Skeletal muscle satellite cell (primary cell): Measurements from ENCODE around the gene OR14I1. TPM values are rescaled to one million over a fixed set of nuclear protein-coding genes. Genes with fewer than 3 reads are reported as not detected.
"Not testable (repeated sequence)": the region's sequence is repeated elsewhere in the genome, so short reads cannot be mapped to it uniquely, and the experiment has no call there.

Source experiments
- H3K27me3 ChIP-seq: 2 replicates; pipeline ENCODE4 v1.7.0; 2013; ENCODE audit warnings: low read length; ENCODE audit not compliant: control insufficient read depth, insufficient read depth
- H3K36me3 ChIP-seq: 2 replicates; pipeline ENCODE4 v1.7.0; 2013; ENCODE audit warnings: mild to moderate bottlenecking, control low read depth, low read length; ENCODE audit not compliant: insufficient read depth
- H3K4me1 ChIP-seq: 2 replicates; pipeline ENCODE4 v1.7.0; 2013; ENCODE audit warnings: low read length; ENCODE audit not compliant: control insufficient read depth, insufficient read depth
- H3K4me2 ChIP-seq: 2 replicates; pipeline ENCODE4 v1.7.0; 2013; ENCODE audit warnings: mild to moderate bottlenecking, low read length
- H3K4me3 ChIP-seq: 2 replicates; pipeline ENCODE4 v1.7.0; 2013; ENCODE audit warnings: low read length
- H3K9ac ChIP-seq: 2 replicates; pipeline ENCODE4 v1.7.0; 2013; ENCODE audit warnings: mild to moderate bottlenecking, low read depth, low read length, moderate library complexity
- H3K9me3 ChIP-seq: replicated peaks from 2 replicates; pipeline ENCODE4 v1.7.0; 2013; ENCODE audit warnings: mild to moderate bottlenecking, control low read depth, low read length
- small RNA-seq: library from RNA; depleted of rRNA; stranded (forward); fragments of <200 nt; gene quantifications from one replicate; pipeline ENCODE3, GENCODE V24; 2012

OR14I1 gene

DNA sequence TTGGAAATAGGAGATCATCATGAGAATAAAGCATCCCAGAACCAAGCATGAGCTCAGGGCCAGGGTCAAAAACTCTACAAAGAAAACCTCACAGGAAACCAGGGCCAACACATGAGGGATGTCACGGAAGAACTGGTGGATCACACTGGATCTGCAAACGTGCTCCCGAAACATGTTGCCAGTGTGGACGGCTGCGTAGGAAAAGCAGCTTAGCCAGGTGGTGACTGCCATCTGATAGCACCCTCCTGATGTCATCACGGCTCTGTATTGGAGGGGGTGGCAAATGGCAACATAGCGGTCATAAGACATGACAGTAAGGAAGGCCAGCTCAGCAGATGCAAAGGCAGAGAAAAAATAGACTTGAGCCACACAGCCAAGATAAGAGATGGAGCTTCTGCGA lies 20.9 kb downstream of the OR14I1 start:
- no peaks in the 10 kb centered on the region for H3K4me1 ChIP-seq
- no peaks in the 10 kb centered on the region for H3K27me3 ChIP-seq
- H3K4me3 ChIP-seq: no peak overlapping the region
- H3K36me3 ChIP-seq: no peaks in the 10 kb centered on the region
- H3K4me2 ChIP-seq: no peak overlapping the region
- no peaks in the 10 kb centered on the region for H3K9me3 ChIP-seq
- no peak overlapping the region for H3K9ac ChIP-seq

DNA sequence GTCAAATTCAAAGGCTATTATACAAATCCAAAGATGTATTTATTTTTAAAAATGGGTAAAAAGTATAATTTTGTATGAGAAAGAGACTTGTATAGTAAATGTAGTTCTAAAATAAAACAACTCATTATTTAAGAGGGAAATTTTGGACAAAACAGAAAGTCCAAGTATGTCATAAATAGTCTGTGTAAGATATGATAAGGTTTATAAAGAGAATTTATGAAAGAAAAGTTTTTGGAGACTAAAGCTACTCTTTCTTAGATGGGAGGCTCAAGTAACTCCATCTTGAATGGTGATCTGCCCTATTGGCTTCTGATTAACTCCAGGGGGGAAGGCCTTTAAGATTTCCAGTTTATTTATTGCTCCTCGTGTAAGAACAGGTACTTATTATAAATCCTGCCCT lies 32.6 kb downstream of the OR14I1 start:
- Histone ChIP-seq H3K4me3 (no peak overlapping the region), H3K9me3 (no peaks in the 10 kb centered on the region), H3K9ac (no peak overlapping the region)

DNA sequence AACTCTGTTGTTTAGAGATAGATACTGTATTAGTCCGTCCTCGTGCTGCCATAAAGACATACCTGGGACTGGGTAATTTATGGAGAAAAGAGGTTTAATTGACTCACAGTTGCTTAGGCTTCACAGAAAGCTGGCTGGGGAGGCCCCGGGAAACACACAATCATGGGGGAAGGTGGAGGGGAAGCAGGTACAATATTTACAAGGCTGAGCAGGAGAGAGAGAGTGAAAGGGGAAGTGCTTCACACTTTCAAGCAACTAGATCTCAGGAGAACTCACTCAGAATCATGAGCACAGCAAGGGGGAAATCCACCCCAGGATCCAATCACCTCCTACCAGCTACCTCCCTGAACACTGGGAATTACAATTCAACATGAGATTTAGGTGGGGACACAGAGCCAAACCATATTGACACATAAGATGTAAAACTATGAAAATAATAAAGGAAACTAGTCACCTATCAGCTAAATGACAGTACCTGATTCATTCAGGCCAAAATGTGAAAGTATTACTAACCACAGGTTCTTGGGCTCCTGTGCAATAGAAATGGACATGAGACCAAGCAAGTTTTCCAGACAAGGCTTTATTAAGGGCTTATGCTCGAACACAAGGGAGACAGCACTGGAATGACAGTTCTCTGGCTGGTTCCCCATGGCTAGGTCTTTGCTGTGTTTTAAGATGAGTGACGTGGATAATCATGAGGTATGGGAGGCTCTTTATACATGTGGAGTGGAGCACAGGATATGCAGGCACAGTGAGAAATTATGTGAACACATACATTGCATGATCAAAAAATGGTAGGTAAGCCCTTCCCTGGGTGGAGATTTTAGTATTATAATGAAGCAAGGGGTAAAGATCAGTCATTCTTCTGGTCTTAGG lies 38.9 kb downstream of the OR14I1 start:
- not testable (repeated sequence) for H3K27me3 ChIP-seq, H3K9me3 ChIP-seq, H3K9ac ChIP-seq, H3K4me2 ChIP-seq, H3K4me1 ChIP-seq, H3K36me3 ChIP-seq, H3K4me3 ChIP-seq

More for the DNA sequence above, 32.6 kb downstream of the OR14I1 start:
- Histone ChIP-seq H3K4me2 (no peak overlapping the region), H3K36me3 (no peaks in the 10 kb centered on the region), H3K27me3 (no peaks in the 10 kb centered on the region), H3K4me1 (no peaks in the 10 kb centered on the region)

DNA sequence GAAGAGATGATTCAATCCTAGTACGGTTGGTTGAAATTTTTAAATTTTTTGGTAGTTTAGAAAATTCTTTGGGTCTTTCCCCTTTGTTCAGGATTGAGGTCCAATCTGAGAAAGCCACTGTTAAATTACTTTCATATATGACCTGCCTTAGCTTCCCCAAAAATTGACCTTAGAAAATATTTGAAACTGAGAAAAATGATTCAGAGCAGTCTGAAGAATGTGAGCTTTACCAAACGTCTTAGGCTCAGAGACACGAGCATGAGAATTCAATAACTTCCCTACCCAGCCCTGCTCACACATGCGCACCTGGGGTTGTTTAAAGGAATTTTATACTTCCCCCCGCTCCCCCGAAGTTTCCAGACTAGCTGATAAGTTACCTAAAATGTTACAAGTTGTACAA lies 45.8 kb downstream of the OR14I1 start:
- H3K27me3 ChIP-seq, H3K4me2 ChIP-seq, H3K9me3 ChIP-seq, H3K36me3 ChIP-seq, H3K4me3 ChIP-seq, H3K9ac ChIP-seq, H3K4me1 ChIP-seq: not testable (repeated sequence)

DNA sequence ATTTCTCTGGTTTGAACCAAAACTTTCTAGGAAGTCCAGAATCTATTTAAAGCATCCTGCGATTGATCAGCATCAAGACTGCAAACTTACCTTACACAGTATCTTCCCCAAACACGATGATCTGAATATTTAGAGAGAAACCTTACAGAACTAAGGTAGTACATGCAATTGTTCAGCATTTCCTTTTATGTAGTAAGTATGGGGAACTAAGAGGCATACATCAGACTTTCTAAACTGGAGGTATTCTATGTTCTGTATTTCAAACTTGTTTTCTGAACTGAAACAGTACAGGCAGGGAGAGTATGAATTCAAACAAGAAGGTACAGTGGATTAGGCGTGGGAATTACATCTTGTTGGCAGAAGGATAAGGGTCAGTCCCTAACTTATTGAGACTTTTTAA lies 47.2 kb downstream of the OR14I1 start, which contains the start of gene OR2T27:
TSS of gene OR2T27 (minus strand) at position 175 of the 400 bp plus-strand sequence. CDS start 4,644 bp downstream, outside the sequence.
- H3K9me3 ChIP-seq, H3K4me3 ChIP-seq, H3K36me3 ChIP-seq, H3K27me3 ChIP-seq, H3K4me2 ChIP-seq, H3K9ac ChIP-seq, H3K4me1 ChIP-seq: not testable (repeated sequence)

Small RNA genes within 50 kb of the gene (small RNA-seq; reads per million reads assigned to genes)
- not detected for gene AHCYP8
